ENCODE results near the gene LIME1.

Gene LIME1

DNA sequence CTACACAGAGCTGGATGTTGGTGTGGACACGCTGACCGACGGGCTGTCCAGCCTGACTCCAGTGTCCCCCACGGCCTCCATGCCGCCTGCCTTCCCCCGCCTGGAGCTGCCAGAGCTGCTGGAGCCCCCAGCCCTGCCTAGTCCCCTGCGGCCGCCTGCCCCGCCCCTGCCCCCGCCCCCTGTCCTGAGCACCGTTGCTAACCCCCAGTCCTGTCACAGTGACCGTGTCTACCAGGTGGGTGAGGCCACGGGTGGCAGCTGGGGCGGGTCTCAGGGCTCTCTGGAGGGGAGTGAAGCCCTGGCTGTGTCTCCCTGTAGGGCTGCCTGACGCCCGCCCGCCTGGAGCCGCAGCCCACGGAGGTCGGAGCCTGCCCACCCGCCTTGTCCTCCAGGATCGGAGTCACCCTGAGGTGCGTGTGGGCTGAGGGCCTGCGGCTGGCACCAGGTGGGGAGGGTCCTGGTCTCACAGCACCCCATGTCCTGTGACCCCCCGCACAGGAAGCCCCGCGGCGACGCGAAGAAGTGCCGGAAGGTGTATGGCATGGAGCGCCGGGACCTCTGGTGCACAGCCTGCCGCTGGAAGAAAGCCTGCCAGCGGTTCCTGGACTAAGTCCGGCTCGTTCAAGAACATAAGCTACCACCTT is 6.0 kb downstream of the LIME1 start:
- no peak for DNase-seq (ENCODE audit: insufficient read length, low spot score)
- TF ChIP-seq POLR2A (IDR thresholded peaks at IDR 0.05; ENCODE audit: low read depth, low read length), result no peak
- FAIRE-seq, result no peak

DNA sequence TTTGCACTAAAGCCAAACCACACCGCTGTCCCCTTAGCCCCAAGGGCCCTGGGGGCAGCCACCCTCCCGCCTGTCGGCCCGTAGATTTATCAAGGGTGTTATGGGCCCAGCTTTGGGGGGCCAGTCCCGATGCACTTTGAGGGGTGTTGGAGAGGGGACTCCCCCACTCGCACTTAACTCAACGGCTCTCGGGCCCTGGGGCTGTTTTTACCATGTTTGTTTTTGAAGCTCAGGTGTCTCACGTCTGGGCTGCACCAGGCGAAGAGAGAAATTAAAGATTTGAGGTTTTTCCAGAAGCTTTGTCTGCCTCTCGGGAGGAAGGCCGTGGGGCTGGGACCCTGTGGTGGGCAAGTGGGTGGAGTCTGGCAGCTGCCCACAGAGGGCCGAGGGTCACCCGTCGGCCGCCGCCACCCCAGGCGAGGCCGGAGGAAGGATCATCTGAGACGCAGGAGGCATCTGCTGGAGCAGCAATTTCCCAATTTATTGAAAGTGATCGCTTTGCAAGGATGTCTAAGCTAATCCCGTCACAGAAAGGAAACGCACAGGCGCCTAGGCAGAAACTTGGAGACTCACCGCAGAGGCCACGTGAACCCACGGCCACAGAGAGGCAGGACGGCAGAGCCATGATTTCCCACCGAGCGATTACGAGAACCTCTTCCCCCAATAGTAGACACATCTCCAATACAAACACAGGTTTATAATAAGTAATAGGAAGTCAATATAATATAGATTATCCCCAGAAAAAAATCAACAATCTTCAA is 6.9 kb downstream of the LIME1 start:
- no peak for DNase-seq (ENCODE audit: insufficient read length, low spot score)
- no peak for FAIRE-seq
- TF ChIP-seq POLR2A (IDR thresholded peaks at IDR 0.05; ENCODE audit: low read depth, low read length), result no peak

DNA sequence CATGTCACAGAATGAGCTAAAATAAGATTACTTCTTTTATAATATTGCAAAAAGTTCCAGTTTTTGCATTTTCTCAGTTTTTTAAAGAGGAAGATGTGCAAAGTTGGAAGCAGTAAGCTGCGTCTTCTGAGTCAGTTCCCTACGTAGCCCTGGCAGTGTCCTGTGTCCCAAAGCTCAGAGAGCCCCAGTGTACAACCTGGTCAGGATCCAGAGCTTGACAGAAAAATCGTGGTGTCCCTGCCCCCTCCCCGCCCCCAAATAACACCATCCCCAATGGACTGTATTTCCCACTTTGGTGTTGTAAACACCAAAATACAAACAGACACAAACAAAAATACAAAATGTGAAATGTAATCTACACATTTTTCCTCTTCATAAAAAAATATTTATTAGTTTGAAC is 7.7 kb downstream of the LIME1 start:
- no peak for TF ChIP-seq POLR2A (IDR thresholded peaks at IDR 0.05; ENCODE audit: low read depth, low read length)
- DNase-seq (ENCODE audit: insufficient read length, low spot score), result no peak
- no peak for FAIRE-seq

DNA sequence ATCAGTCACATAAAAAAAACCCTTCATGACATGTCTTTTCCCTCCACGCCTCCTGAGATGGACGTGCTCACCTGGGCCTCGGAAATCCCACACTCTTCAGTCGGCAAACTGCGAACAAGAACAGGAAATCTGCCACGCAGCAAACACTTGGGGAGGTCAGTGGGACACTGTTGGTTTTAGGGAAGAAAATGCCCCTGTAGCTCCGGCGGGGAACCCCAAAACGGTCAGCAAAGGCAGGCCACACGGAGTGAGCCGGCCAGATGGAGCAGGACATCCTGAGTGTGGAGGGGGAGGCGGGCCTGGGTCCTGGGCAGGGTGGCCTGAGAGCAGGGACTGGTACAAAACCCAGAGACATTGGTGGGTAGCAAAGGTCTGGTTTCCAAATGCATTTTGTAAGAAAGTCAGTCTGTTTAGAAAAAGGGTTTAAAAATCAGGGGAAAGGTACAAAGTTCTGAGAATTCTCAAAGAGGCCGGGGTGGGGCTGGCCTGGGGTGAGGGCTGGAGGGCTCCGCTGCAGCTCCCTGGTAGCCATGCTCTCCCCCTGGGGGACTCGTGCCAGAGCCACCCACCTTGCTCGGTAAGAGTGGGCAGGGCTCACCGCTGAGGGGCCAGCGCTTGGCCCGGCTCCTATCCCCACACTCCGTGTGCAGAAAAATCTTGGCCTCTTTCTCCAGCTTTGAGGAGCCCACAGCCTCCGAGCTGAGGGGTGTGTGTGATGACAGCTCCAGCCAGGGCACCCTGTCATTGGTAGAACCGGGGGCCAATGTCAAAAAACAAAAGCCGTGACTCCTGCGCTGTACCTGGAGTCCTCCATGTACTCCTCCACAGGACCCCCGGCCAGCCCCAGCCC is 8.3 kb downstream of the LIME1 start:
- DNase-seq (ENCODE audit: insufficient read length, low spot score) (no peak), FAIRE-seq (no peak)
- TF ChIP-seq POLR2A (IDR thresholded peaks at IDR 0.05; ENCODE audit: low read depth, low read length), result no peak

DNA sequence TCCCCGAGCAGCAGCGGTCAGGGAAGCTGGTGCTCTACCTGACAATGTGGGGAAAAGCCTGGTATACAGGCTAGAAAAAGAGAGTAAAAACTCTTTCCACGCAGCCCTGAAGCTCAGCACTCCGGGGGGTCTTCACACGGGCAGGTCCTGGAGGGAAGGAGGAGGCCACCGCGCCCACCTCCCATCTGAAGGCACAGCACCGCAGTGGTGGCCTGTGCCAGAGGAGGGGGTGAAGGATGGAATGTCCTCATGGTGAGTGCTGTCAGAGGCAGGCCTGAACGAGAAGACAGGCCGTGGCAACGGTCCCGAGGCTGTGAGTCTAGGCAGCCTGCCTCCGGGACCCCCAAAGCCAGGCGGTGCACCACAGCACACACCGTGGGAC is 9.0 kb downstream of the LIME1 start:
- TF ChIP-seq POLR2A (IDR thresholded peaks at IDR 0.05; ENCODE audit: low read depth, low read length), result no peak
- DNase-seq (ENCODE audit: insufficient read length, low spot score) (no peak), FAIRE-seq (no peak)

DNA sequence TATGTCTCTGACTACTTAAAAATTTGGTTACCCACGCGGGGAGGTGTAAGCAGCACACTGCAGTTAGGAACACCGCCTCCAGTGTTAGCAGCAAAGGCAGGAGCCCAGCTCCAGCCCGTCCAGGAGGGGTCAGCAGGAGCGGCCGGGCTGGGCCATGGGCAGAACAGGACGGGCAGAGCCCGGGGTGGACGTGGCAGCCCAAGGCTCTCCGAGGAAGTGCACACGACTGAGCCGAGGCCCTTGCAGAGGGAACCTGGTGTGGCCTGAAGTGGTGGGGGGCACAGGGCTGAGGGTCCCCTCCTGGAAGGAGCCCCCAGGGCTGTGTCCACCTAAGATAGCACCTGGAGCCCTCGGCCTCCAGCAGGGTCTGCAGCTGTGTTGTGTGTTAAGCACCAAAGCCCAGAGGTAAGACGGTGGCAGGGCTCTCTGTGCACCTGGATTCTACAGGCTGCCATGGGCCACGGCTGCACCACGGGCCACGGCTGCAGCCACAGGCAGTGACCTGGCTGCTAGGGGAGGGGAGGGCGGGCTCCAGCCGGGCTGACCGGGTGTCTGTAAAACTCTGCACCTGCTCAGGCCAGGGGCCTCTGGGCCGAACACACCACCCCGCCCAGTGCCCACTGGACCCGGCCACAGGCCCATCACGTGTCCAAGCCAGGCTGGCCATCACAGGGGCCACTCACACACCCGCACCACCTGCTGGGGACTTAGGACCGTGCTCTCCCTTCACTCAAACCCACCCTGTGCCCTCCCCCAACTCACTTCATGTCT is 9.7 kb downstream of the LIME1 start:
- TF ChIP-seq POLR2A (IDR thresholded peaks at IDR 0.05; ENCODE audit: low read depth, low read length), result 0 out of 2 replicates have a peak, but pooled peaks have one; percentile 9
- FAIRE-seq (no peak), DNase-seq (ENCODE audit: insufficient read length, low spot score) (no peak)

DNA sequence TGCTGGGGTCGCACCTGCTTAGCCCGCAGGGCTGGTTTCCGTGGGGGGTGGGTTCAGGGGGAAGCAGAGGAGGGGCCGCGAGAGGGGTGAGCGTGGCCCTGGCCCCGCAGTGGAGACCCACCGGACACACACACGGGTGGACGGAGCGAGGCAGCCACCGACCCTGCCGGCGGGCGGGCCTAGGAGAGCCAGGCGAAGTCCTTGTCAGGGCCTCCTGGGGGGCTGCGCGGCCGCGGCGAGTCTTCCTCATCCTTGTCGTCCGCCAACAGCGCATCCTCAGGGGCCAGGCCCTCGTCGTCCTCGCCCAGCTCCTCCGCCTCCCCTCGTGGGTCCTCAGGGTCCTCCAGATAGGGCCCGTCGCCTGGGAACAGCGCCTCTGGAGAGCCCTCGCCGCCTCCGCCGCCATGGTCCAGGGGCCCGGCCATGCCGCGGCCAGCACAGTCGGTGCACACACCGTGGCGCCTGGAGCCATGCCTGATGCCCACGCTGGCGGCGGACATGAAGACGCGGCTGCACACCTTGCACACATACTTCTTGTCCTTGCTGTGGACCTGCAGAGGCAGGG is 10.4 kb downstream of the LIME1 start:
- FAIRE-seq, result no peak
- no peak for DNase-seq (ENCODE audit: insufficient read length, low spot score)
- no peak for TF ChIP-seq POLR2A (IDR thresholded peaks at IDR 0.05; ENCODE audit: low read depth, low read length)

DNA sequence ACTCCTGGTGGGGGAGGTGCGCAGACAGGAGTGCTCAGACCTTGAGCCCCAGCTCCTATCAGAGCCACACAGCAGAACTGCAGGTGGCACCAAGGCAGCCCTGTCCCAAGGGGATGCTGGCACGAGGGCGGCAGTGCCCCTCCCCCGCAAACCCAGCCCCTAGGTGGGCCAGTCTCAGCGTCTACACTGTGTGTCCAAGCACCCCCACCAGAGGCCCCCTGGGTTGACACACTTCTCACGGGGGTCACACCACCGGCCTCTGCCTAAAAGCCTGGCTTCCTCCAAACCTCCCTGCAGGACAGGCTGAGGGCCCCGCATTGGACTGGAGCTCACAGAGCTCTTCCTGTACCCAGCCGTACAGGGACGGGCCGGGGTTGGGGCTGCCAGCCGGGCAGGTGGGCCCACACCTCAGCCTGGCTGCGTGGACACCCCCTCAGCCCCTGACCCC is 11.2 kb downstream of the LIME1 start:
- DNase-seq (ENCODE audit: insufficient read length, low spot score) (no peak), FAIRE-seq (no peak)
- no peak for TF ChIP-seq POLR2A (IDR thresholded peaks at IDR 0.05; ENCODE audit: low read depth, low read length)

DNA sequence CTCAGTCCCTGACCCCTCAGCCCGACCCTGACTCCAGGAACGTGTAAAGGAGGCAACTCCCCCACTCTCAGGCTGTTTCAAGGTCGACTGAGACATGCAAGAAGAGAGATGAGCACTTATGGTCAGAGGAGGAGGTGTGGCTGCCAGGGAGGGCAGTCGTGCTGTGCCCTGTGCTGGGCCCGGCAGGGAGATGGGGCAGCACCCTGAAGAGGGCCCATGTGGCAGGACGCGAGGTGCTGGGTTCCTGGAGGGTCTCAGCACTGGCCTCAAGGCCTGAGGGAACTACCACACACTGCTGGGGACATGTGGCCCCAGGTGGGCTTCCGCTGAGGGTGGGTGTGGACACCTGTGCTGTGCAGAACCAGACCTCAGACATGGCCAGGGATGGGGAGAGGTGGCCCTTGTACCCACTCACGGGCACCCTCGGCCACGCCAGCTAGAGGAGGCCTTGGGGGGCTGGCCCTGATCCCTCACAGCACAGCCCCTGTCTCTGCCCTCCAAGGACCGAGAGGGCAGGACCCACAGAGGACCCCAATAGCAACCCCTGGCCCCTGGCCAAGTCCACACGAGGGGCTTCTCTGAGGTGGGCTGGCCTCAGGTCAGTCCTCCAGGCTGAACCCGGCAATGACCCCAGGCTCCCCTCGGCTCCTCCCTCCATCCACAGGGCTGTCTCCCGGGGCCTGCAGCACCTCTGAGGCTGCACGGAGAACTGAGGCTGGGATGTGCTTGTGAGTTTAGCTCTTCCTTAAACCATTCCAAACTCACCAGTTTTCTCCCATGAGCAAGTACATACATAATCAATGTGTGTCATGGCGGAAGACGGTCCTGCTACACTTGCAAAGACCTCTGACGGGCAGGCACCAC is 11.8 kb downstream of the LIME1 start:
- no peak for FAIRE-seq
- TF ChIP-seq POLR2A (IDR thresholded peaks at IDR 0.05; ENCODE audit: low read depth, low read length), result no peak
- DNase-seq (ENCODE audit: insufficient read length, low spot score), result no peak

DNA sequence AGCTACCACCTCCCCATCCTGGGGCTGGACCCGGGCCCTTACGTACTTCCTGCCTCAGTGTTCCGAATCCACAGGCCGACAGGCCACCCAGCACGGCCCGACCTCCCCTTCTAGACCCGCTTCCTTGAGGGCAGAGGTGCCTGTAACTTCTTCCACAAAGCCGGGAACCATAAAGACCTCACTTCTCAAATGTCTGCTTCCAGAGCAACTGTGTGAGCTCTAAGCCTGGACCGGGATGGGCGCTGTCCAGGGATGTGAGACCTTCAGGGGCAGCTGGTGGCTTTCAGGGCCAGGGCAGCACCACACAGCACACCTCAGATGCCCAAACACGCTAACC is 12.4 kb downstream of the LIME1 start:
- no peak for DNase-seq (ENCODE audit: insufficient read length, low spot score)
- TF ChIP-seq POLR2A (IDR thresholded peaks at IDR 0.05; ENCODE audit: low read depth, low read length), result no peak
- FAIRE-seq, result no peak

DNA sequence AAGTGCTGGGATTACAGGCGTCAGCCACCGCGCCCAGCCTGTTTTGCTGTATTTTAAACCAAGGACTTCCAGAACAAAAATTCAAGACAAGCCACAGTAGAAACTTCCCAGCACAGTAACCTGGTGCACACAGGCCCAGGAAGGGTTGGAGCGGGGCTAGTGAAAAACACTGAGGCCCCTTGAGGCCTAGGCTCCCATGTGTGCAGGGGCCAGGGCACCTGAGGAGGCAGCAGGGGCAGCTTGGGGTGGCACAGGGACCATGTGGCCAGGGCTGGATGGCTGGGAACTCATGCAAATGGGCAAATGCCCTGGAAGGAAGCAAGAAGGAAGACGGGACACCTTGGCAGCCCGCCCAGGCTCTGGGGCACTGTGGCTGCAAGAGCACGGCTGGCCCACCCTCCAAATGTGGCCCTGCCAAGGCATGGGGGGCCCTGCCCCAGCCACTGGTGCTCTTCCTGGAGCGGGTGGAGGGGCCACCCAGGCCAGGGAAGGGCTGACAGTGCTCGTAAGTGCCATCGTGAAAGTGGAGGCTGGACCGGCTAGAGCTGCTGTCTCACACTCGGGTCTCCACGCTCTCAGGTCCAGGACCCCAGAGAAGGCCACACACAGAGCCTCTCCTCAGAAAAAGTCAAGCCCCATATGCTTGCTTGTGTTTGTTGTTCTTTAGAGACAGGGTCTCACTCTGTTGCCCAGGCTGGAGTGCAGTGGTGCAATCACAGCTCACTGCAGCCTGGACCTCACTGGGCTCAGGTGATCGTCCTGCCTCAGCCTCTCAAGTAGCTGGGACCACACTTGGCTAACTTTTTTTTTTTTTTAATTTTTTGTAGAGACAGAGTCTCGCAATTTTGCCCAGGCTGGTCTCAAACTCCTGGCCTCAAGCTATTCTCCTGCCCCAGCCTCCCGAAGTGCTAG is 13.4 kb downstream of the LIME1 start:
- FAIRE-seq (no peak), DNase-seq (ENCODE audit: insufficient read length, low spot score) (no peak)
- no peak for TF ChIP-seq POLR2A (IDR thresholded peaks at IDR 0.05; ENCODE audit: low read depth, low read length)
